K562 (cell line): ENCODE measurements around the gene NNAT. TPM values are rescaled to one million over a fixed set of nuclear protein-coding genes. Genes with fewer than 3 reads are reported as not detected.

Experiments used
- BCL6 ChIP-seq: fragments of 250-450 bp; sonication (Bioruptor Pico); IDR thresholded peaks from 2 replicates; pipeline ENCODE4 v1.4.0; 2020
- CBFA2T3 ChIP-seq: fragments of 450-650 bp; IDR thresholded peaks from 2 replicates; pipeline ENCODE4 v1.6.1; 2017
- CBX3 ChIP-seq, 2 experiments: IDR thresholded peaks; 1 replicate in 1 of 2; 2 replicates in 1 of 2; pipeline ENCODE4 v1.6.1; 2012; ENCODE audit warnings: inconsistent platforms in 2 of 2, low read length in 2 of 2, borderline replicate concordance in 1 of 2, control low read depth in 1 of 2
- ERF ChIP-seq: fragments of 450-650 bp; formaldehyde crosslinking; IDR thresholded peaks from 2 replicates; pipeline ENCODE4 v1.4.0; 2020; ENCODE audit warnings: mild to moderate bottlenecking, mixed read lengths
- HDAC1 ChIP-seq, 2 experiments: fragments of 450-650 bp; IDR thresholded peaks; 2 replicates each; pipeline ENCODE4 v1.6.1; 2016 to 2017; ENCODE audit warnings: inconsistent platforms in 1 of 2, mild to moderate bottlenecking in 1 of 2, moderate library complexity in 1 of 2
- HOXB6 ChIP-seq: fragments of 250-450 bp; sonication (Bioruptor Pico); IDR thresholded peaks from 2 replicates; pipeline ENCODE4 v1.5.1; 2022; ENCODE audit warnings: mild to moderate bottlenecking, borderline replicate concordance
- KAT8 ChIP-seq: fragments of 450-650 bp; IDR thresholded peaks from 2 replicates; pipeline ENCODE4 v1.6.1; 2016; ENCODE audit warnings: low read depth, mild to moderate bottlenecking
- NFE2 ChIP-seq: IDR thresholded peaks from 2 replicates; pipeline ENCODE4 v1.6.1; 2014; ENCODE audit warnings: antibody characterized with exemption, low read depth
- PHB2 ChIP-seq: fragments of 450-650 bp; IDR thresholded peaks from 2 replicates; pipeline ENCODE4 v1.6.1; 2017; ENCODE audit warnings: low read depth
- RBBP5 ChIP-seq: fragments of 200-600 bp; sonication (generic); IDR thresholded peaks from 2 replicates; pipeline ENCODE4 v1.6.1; 2012; ENCODE audit warnings: borderline replicate concordance, mild to moderate bottlenecking, low read length, control low read depth, inconsistent platforms; ENCODE audit not compliant: insufficient read depth, poor library complexity, severe bottlenecking
- SNRNP70 ChIP-seq: fragments of 200-400 bp; formaldehyde crosslinking; optimal IDR thresholded peaks from 2 replicates; pipeline ENCODE3; 2017; ENCODE audit warnings: low read depth, low read length
- SOX6 ChIP-seq: fragments of 450-650 bp; IDR thresholded peaks from 2 replicates; pipeline ENCODE4 v1.6.1; 2014; ENCODE audit warnings: mild to moderate bottlenecking
- SPI1 ChIP-seq: IDR thresholded peaks from 2 replicates; pipeline ENCODE4 v1.6.1; 2011; ENCODE audit warnings: low read depth, low read length, control low read depth, borderline replicate concordance
- TAF7 ChIP-seq: fragments of 450-650 bp; IDR thresholded peaks from 2 replicates; pipeline ENCODE4 v1.6.1; 2016; ENCODE audit warnings: missing genetic modification characterization, missing compliant biosample characterization
- TCF3 ChIP-seq: sonication (generic); formaldehyde crosslinking; IDR thresholded peaks from 2 replicates; pipeline ENCODE4 v1.4.0; 2020; ENCODE audit warnings: mild to moderate bottlenecking, missing genetic modification reagents
- TCFL5 ChIP-seq: fragments of 250-450 bp; sonication (Bioruptor Pico); conservative IDR thresholded peaks from 2 replicates; pipeline ENCODE4 v1.6.1; 2021; ENCODE audit warnings: mild to moderate bottlenecking, moderate library complexity, matching md5 sums
- ZFP30 ChIP-seq: fragments of 250-450 bp; sonication (Bioruptor Pico); IDR thresholded peaks from 2 replicates; pipeline ENCODE4 v1.8.0; 2022; ENCODE audit warnings: moderate library complexity, mild to moderate bottlenecking, inconsistent platforms, borderline replicate concordance
- ZFP36 ChIP-seq: fragments of 150-350 bp; IDR thresholded peaks from 2 replicates; pipeline ENCODE4 v1.6.1; 2018; ENCODE audit warnings: low read length, low read depth; ENCODE audit not compliant: partially characterized antibody
- ZNF431 ChIP-seq: sonication (generic); formaldehyde crosslinking; IDR thresholded peaks from 2 replicates; pipeline ENCODE4 v1.8.0; 2022; ENCODE audit warnings: mild to moderate bottlenecking, missing genetic modification reagents
- polyA plus RNA-seq, 8 experiments: library from polyadenylated mRNA; depleted of rRNA in 4 of 8; stranded (reverse) in 5 of 8; unstranded in 3 of 8; fragments of >200 nt; fragmentation: Nextera tagmentation in 2 of 8; fragmentation: Illumina TruSeq in 1 of 8; extraction: Ambion mirVana in 2 of 8; extraction: Trizol in 1 of 8; gene quantifications; 2 replicates each; pipeline versions ENCODE4 v1.2.1 to v1.2.3, GENCODE V29; 2011 to 2014; ENCODE audit warnings: inconsistent platforms in 1 of 8, missing spikeins in 1 of 8
- total RNA-seq, 7 experiments: library from RNA; depleted of rRNA in 6 of 7; stranded (reverse); fragments of >200 nt in 6 of 7; fragmentation: Illumina TruSeq in 2 of 7; extraction: Trizol in 2 of 7; gene quantifications; 2 replicates each; pipeline versions ENCODE4 v1.2.1 to v1.2.3, GENCODE V29; 2011 to 2021; ENCODE audit warnings: low replicate concordance in 1 of 7
- TF ChIP-seq, protein P1 (sequence below): sonication (generic); formaldehyde crosslinking; IDR thresholded peaks from 2 replicates; pipeline ENCODE4 v1.8.1; 2023; ENCODE audit warnings: mild to moderate bottlenecking, missing genetic modification reagents
- TF ChIP-seq, protein P2 (sequence below): fragments of 250-450 bp; sonication (Bioruptor Pico); IDR thresholded peaks from 2 replicates; pipeline ENCODE4 v1.5.0; 2021
- TF ChIP-seq, protein P3 (sequence below): fragments of 450-650 bp; IDR thresholded peaks from 2 replicates; pipeline ENCODE4 v1.6.1; 2018; ENCODE audit not compliant: partially characterized antibody

NNAT gene
- total and polyA plus RNA-seq, 9 of the 15 experiments (the other 6 are each of a cell fraction or from before 2014, with no cell fraction given): 0.13 TPM; not detected in 8

DNA sequence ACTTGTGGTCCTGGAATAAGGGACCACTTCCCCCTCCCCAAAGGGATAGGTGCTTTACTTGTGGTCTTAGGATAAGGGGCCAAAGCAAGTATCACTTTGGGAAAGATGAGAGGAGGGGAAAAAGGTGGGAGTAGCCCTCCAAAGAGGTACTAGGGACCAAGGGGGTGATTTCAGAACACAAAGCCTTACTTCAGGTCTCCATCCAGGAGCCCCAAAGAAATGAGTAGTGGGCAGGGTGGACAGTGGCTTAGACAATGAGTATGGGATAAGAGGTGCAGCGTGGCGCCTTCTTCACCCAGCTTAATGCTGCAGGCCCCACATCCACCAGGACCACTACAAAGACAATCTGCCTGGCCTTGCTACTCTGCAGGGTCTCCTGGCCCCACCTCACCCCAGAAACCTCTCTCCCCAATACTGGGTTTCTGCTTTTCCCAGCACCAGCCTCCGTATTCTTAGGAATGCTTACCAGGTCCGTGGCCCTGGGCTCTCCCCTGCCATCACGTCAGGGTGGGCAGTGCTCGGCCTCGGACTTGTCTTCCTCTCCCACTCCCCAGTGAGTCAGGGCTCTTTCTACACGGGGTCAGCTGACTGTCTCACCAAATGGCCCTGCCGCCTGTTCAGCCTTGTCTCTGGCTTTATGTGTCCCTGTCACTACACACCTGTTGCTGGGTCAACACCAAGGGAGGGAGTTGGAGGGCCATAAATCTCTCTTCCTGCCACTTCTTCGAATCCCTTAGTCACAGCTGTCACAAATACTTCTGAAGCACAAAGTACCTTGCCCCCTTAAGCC, 3.1 kb downstream of the NNAT start (continued):
- TF ChIP-seq, protein P1, sequence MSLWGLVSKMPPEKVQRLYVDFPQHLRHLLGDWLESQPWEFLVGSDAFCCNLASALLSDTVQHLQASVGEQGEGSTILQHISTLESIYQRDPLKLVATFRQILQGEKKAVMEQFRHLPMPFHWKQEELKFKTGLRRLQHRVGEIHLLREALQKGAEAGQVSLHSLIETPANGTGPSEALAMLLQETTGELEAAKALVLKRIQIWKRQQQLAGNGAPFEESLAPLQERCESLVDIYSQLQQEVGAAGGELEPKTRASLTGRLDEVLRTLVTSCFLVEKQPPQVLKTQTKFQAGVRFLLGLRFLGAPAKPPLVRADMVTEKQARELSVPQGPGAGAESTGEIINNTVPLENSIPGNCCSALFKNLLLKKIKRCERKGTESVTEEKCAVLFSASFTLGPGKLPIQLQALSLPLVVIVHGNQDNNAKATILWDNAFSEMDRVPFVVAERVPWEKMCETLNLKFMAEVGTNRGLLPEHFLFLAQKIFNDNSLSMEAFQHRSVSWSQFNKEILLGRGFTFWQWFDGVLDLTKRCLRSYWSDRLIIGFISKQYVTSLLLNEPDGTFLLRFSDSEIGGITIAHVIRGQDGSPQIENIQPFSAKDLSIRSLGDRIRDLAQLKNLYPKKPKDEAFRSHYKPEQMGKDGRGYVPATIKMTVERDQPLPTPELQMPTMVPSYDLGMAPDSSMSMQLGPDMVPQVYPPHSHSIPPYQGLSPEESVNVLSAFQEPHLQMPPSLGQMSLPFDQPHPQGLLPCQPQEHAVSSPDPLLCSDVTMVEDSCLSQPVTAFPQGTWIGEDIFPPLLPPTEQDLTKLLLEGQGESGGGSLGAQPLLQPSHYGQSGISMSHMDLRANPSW (CRISPR knock-in tag): no peak
- TF ChIP-seq TAF7 (no peak), ZFP30 (CRISPR knock-in tag) (no peak), HOXB6 (no peak), ERF (CRISPR knock-in tag) (no peak), SOX6 (0 out of 2 replicates have a peak, but pooled peaks have one; percentile 14), HDAC1 (IDR thresholded peaks at IDR 0.05) (peak in 1 of 2 experiments; percentile 15; a peak in 1 of 4 replicates), PHB2 (no peak), NFE2 (peak; percentile 51), TCFL5 (CRISPR knock-in tag) (no peak), TCF3 (no peak; the same call in 1 of the 2 replicates), KAT8 (no peak), CBX3 (IDR thresholded peaks at IDR 0.05; ENCODE audit: borderline replicate concordance in 1 of 2, low read length in 2 of 2) (no peak), ZFP36 (no peak), RBBP5 (no peak), CBFA2T3 (peak; percentile 51), BCL6 (CRISPR knock-in tag) (no peak), SPI1 (no peak), SNRNP70 (no peak), ZNF431 (CRISPR knock-in tag) (no peak)
- TF ChIP-seq, protein P2, sequence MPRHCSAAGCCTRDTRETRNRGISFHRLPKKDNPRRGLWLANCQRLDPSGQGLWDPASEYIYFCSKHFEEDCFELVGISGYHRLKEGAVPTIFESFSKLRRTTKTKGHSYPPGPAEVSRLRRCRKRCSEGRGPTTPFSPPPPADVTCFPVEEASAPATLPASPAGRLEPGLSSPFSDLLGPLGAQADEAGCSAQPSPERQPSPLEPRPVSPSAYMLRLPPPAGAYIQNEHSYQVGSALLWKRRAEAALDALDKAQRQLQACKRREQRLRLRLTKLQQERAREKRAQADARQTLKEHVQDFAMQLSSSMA (CRISPR knock-in tag): no peak
- TF ChIP-seq, protein P3, sequence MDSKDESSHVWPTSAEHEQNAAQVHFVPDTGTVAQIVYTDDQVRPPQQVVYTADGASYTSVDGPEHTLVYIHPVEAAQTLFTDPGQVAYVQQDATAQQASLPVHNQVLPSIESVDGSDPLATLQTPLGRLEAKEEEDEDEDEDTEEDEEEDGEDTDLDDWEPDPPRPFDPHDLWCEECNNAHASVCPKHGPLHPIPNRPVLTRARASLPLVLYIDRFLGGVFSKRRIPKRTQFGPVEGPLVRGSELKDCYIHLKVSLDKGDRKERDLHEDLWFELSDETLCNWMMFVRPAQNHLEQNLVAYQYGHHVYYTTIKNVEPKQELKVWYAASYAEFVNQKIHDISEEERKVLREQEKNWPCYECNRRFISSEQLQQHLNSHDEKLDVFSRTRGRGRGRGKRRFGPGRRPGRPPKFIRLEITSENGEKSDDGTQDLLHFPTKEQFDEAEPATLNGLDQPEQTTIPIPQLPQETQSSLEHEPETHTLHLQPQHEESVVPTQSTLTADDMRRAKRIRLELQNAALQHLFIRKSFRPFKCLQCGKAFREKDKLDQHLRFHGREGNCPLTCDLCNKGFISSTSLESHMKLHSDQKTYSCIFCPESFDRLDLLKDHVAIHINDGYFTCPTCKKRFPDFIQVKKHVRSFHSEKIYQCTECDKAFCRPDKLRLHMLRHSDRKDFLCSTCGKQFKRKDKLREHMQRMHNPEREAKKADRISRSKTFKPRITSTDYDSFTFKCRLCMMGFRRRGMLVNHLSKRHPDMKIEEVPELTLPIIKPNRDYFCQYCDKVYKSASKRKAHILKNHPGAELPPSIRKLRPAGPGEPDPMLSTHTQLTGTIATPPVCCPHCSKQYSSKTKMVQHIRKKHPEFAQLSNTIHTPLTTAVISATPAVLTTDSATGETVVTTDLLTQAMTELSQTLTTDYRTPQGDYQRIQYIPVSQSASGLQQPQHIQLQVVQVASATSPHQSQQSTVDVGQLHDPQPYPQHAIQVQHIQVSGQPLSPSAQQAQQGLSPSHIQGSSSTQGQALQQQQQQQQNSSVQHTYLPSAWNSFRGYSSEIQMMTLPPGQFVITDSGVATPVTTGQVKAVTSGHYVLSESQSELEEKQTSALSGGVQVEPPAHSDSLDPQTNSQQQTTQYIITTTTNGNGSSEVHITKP: no peak
